GM12864 (cell line): Measurements from ENCODE around the gene HTATSF1.

Source experiments
- DNase-seq: peaks from one replicate; pipeline ENCODE4 v3.0.0-alpha.2; 2011; ENCODE audit warnings: low read depth
- H3K4me3 ChIP-seq: 2 replicates; pipeline ENCODE4 v1.5.1; 2011; ENCODE audit warnings: mild to moderate bottlenecking, low read depth, low read length, control low read depth
- CTCF ChIP-seq: IDR thresholded peaks from 2 replicates; pipeline ENCODE4 v1.5.1; 2011; ENCODE audit warnings: low read depth, mild to moderate bottlenecking, moderate library complexity, low read length, control low read depth, inconsistent platforms; ENCODE audit errors: missing control alignments

The HTATSF1 gene

DNA sequence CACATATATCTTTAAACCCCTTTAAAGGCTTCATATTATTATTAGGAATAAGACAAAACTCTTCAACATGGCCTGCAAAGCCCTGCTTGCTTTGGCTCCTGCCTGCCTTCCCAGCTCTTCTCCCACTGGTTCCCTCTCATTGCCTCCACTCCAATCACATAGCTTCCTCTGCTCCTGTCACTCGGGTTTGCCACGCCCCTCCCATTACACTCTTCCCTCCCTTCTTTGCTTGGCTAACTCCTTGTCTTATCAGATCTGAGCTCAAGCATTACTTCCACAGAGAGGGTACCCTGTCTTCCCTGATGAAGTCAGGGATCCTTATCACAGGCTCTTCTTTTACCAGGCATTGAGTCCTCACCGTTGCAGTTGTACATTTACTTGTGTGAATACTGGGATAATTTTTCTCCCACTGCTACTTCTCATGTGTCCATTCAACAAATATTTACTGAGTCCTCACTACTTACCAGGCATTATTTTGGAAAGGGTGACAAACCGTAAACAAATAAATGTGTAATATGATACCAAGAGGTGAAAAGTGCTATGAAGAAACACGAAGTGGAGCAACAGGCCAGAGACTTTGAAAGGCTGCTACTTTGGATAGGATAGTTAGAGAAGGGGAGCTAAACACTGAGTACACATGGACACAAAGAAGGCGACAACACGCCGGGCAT lies 31.4 kb downstream of the HTATSF1 start:
- TF ChIP-seq CTCF = no peak
- DNase-seq = no peak
- H3K4me3 ChIP-seq = no peak overlapping the region

DNA sequence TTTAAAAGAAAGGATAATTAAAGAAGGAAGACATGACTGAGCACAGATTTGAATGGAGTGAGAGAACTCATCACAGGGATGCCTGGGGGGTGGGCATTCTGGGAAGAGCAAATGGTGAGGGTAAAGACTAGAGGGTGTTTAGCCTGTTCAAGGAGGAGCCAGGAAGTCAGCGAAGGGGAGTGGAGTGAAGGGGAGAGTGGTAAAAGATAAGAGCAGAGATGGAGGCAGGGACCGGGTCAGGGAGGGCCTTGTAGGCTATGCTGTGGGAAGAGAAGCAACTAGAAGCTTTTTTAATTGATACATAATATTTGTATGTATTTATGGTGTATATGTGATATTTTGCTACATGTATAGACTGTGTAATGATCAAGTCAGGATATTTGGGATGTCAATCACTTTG lies 32.4 kb downstream of the HTATSF1 start:
- no peak for TF ChIP-seq CTCF
- no peak overlapping the region for H3K4me3 ChIP-seq
- no peak for DNase-seq

- TF ChIP-seq CTCF = no peak
- DNase-seq = no peak
- H3K4me3 ChIP-seq = no peak within 1 kb of the TSS
Observed at GRCh38 chrX:136531951-136532350, 34.6 kb downstream of the HTATSF1 start, which contains the start of gene VGLL1. TSS of gene VGLL1 (plus strand) at chrX:136532215. CDS start at chrX:136536021, 3,806 bp downstream.

- no peak for DNase-seq
Observed at GRCh38 chrX:136534131-136534530, 36.7 kb downstream of the HTATSF1 start.

GRCh38 chrX:136538811-136539210 lies 41.4 kb downstream of the HTATSF1 start:
- no peak for TF ChIP-seq CTCF
- H3K4me3 ChIP-seq = no peak overlapping the region
- DNase-seq = no peak

More at GRCh38 chrX:136534131-136534530, 36.7 kb downstream of the HTATSF1 start:
- H3K4me3 ChIP-seq = no peak overlapping the region
- no peak for TF ChIP-seq CTCF

DNA sequence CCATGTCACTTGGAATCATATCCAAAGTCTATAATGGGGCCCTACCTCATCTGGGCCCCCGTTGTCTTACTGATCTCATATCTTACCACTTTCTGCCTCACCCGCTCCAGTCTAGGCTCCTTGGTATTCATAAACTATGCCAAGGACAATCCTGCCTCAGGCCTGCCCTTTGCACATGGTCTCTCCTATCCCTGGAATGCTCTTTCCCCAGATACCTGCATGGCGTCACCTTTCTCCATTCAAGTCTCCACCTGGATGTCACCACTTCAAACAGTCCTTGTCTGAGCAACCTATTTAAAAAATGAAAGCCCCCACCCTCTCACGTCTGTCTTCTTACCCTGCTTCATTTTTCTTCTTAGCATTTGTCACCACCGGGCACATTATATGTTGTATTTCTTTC lies 42.8 kb downstream of the HTATSF1 start:
- TF ChIP-seq CTCF = no peak
- DNase-seq = no peak
- no peak overlapping the region for H3K4me3 ChIP-seq

DNA sequence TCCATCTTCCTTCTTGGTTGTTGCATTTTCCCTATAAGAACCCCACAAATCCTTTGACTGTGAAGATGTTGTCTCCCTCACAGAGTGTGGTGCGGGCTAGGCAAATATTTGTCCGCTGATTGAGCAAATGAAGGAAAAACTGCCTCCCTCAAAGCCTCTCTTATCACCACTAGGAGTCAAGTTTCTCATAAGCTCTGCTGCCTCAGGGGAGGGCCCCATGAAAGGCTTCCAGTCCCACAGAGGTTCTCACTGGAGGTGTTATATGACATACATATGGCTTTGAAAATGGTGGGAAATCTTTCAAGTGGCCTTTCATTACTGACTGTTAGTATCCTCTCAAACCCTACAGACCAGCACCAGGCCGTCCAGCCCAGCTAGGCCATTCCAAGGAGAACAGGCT lies 43.9 kb downstream of the HTATSF1 start:
- no peak for DNase-seq
- H3K4me3 ChIP-seq = no peak overlapping the region
- TF ChIP-seq CTCF = no peak
